ENCODE data around the gene RETREG1. TPM values are rescaled to one million over a fixed set of nuclear protein-coding genes. Genes with fewer than 3 reads are reported as not detected.

RETREG1 gene
- total and polyA plus RNA-seq, 2 experiments from 2014 or later: 2.3 to 3.6 TPM

GRCh38 chr5:16489322-16489791, 127.4 kb downstream of the RETREG1 start:
- no peak overlapping the region for H3K27ac ChIP-seq (ENCODE audit: low read depth)
- Mint-ChIP-seq H3K27ac (no peak overlapping the region), H3K4me3 (no peak overlapping the region), H3K4me1 (no peaks in the 10 kb centered on the region), H3K9me3 (peaks cover 3% of the 10 kb centered on the region), H3K36me3 (ENCODE audit: low read depth) (peaks cover 3% of the 10 kb centered on the region; the same call in 1 of the 3 replicates), H3K27me3 (ENCODE audit: insufficient read depth, low read depth, poor library complexity) (no peaks in the 10 kb centered on the region)
- ATAC-seq (peak; percentile 79), DNase-seq (ENCODE audit: low spot score) (peak; percentile 65)
- H2AFZ ChIP-seq: no peak overlapping the region
- H3K4me1 ChIP-seq (ENCODE audit: insufficient read depth): no peaks in the 10 kb centered on the region
- H4K20me1 ChIP-seq (replicated peaks; ENCODE audit: insufficient read depth): no peaks in the 10 kb centered on the region
- H3F3A ChIP-seq (replicated peaks; ENCODE audit: low read depth): no peaks in the 10 kb centered on the region
- TF ChIP-seq JUNB (IDR thresholded peaks at IDR 0.05; ENCODE audit: unreplicated experiment) (no peak), ZNF114 (CRISPR knock-in tag; IDR thresholded peaks at IDR 0.05) (no peak), POLR2AphosphoS5 (IDR thresholded peaks at IDR 0.05; ENCODE audit: low read depth) (no peak), NANOG (IDR thresholded peaks at IDR 0.05; ENCODE audit: borderline replicate concordance) (no peak), REST (IDR thresholded peaks at IDR 0.05; ENCODE audit: unreplicated experiment) (no peak), EZH2 (IDR thresholded peaks at IDR 0.05; ENCODE audit: low read depth, unreplicated experiment) (no peak)
- TF ChIP-seq, protein P1, sequence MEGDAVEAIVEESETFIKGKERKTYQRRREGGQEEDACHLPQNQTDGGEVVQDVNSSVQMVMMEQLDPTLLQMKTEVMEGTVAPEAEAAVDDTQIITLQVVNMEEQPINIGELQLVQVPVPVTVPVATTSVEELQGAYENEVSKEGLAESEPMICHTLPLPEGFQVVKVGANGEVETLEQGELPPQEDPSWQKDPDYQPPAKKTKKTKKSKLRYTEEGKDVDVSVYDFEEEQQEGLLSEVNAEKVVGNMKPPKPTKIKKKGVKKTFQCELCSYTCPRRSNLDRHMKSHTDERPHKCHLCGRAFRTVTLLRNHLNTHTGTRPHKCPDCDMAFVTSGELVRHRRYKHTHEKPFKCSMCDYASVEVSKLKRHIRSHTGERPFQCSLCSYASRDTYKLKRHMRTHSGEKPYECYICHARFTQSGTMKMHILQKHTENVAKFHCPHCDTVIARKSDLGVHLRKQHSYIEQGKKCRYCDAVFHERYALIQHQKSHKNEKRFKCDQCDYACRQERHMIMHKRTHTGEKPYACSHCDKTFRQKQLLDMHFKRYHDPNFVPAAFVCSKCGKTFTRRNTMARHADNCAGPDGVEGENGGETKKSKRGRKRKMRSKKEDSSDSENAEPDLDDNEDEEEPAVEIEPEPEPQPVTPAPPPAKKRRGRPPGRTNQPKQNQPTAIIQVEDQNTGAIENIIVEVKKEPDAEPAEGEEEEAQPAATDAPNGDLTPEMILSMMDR (conservative IDR thresholded peaks at IDR 0.05; ENCODE audit: low read depth in 2 of 2): peak; percentile 67 to 81
- H3K4me3 ChIP-seq: no peak overlapping the region
- no peaks in the 10 kb centered on the region for H3K27me3 ChIP-seq (ENCODE audit: insufficient read depth)
- H3K36me3 ChIP-seq (ENCODE audit: insufficient read depth): no peaks in the 10 kb centered on the region
- no peaks in the 10 kb centered on the region for H3K79me2 ChIP-seq (replicated peaks; ENCODE audit: insufficient read depth)
- H3K4me2 ChIP-seq: no peak overlapping the region
- no peaks in the 10 kb centered on the region for H3K9me2 ChIP-seq (ENCODE audit: insufficient read depth)

DNA sequence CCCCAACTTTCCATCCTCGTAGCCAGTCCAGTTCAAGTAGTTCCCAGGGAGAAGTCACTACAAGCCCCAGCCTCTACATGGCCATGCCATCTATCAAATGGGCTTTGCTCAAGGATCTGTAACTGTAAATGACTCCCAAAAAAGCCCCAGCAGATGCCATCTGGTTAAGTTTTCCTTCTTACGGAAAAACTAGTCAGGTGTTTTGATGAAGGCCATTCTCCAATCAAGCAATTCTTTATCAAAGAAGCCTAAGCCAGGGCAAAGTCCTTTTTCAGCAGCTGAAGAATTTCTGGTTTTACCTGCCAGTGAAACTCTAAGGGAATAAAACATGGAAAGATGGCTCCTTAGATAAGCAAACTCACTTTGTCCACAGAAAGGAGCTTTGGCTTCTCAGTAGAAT, 129.3 kb downstream of the RETREG1 start:
- Mint-ChIP-seq H3K27ac (no peak overlapping the region), H3K36me3 (ENCODE audit: low read depth) (no peaks in the 10 kb centered on the region), H3K9me3 (no peaks in the 10 kb centered on the region), H3K27me3 (ENCODE audit: insufficient read depth, low read depth, poor library complexity) (peaks cover 1% of the 10 kb centered on the region), H3K4me1 (no peaks in the 10 kb centered on the region), H3K4me3 (no peak overlapping the region)
- Histone ChIP-seq H3K79me2 (replicated peaks; ENCODE audit: insufficient read depth) (no peaks in the 10 kb centered on the region), H3K4me1 (ENCODE audit: insufficient read depth) (no peaks in the 10 kb centered on the region), H3K27ac (ENCODE audit: low read depth) (no peak overlapping the region), H2AFZ (no peak overlapping the region), H3K4me2 (no peak overlapping the region), H3K36me3 (ENCODE audit: insufficient read depth) (no peaks in the 10 kb centered on the region), H3K27me3 (ENCODE audit: insufficient read depth) (no peaks in the 10 kb centered on the region), H3K9me2 (ENCODE audit: insufficient read depth) (no peaks in the 10 kb centered on the region), H3F3A (replicated peaks; ENCODE audit: low read depth) (no peaks in the 10 kb centered on the region), H4K20me1 (replicated peaks; ENCODE audit: insufficient read depth) (no peaks in the 10 kb centered on the region), H3K4me3 (no peak overlapping the region)
- DNase-seq (ENCODE audit: low spot score): no peak
- no peak for TF ChIP-seq STAT1 (IDR thresholded peaks at IDR 0.05; ENCODE audit: unreplicated experiment)
- no peak for TF ChIP-seq NANOG (IDR thresholded peaks at IDR 0.05; ENCODE audit: borderline replicate concordance)
- TF ChIP-seq REST (IDR thresholded peaks at IDR 0.05; ENCODE audit: unreplicated experiment): no peak
- no peak for TF ChIP-seq POLR2AphosphoS5 (IDR thresholded peaks at IDR 0.05; ENCODE audit: low read depth)
- ATAC-seq: no peak

Data from GM23338 (cell line).